NCI-H1694 (cell line): ENCODE data around the gene PRDX4.
"Not testable (repeated sequence)": the region's sequence is repeated elsewhere in the genome, so short reads cannot be mapped to it uniquely, and the experiment has no call there.

Experiments used
- DNase-seq: peaks from one replicate; lab custom pipeline; 2025; lab: John Stamatoyannopoulos, UW

Gene PRDX4

GRCh38 chrX:23673108-23673507 is 5.8 kb downstream of the PRDX4 start:
- no peak for DNase-seq

GRCh38 chrX:23676486-23676885 is 9.2 kb downstream of the PRDX4 start:
- not testable (repeated sequence) for DNase-seq

GRCh38 chrX:23692166-23692565 is 24.9 kb downstream of the PRDX4 start:
- no peak for DNase-seq

GRCh38 chrX:23694606-23695005 is 27.3 kb downstream of the PRDX4 start:
- no peak for DNase-seq

- no peak for DNase-seq
Observed at GRCh38 chrX:23699636-23700194, 32.4 kb downstream of the PRDX4 start.

GRCh38 chrX:23704673-23705206 is 37.4 kb downstream of the PRDX4 start:
- DNase-seq, result no peak

DNA sequence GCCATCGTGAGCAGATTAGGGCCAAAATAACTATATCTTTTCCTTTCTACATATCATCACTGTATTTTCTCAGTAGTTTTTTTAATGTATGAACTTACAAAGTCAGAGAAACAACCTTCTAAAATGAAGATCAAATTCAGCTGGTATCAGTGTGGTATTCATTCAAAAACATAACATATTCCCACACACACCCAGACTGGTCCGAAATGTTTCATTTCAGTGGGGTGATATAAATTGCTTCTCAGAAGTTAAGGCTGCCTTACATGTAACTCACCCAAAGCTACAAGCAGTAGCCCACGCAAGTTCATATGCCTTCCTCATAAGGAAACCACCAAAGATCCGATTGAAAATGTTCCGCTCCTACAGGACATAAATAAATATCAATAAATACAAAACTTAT is 37.9 kb downstream of the PRDX4 start:
- no peak for DNase-seq

DNA sequence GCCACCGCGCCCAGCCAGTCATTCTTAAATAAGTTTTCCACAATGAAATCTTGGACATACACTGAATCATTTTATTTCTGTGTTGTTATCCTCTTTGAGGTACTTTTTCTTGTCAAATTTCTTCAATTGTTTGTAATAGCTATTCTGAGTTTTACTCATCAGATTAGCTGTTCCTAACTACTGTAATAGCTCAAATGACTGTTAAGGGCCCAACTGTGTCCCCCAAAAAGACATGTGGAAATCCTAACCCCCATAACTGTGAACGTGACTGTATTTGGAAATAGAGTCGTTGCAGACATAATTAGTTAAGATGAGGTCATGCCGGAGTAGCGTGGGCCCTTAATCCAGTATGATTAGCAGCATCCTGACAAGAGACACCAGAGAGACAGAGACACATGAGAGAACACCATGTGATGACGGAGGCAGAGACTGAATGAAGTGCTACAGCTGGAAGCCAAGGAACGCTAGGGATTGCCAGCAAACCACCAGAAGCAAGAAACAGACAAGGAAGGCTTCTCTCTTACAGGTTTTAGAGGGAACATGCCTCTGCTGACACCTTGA is 52.9 kb downstream of the PRDX4 start:
- no peak for DNase-seq

DNA sequence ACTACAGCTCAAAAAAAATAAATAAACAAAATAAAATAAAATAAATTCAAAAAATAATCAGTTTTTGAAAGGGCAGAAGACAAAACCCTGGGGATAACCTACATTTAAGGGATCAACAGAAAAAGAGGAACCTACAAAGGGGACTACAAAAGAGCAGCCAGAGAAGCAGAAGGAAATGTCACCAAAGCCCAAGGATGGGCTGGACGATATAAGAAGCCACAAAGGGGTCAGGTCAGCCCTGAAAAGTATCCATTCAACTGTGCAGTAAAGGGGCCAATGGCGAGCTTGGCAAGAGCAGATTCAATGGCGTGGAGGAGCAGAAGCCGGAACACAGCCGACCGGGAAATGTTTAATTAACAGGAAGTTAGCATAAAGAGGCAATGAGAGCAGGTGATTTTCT is 58.9 kb downstream of the PRDX4 start:
- DNase-seq, result no peak

GRCh38 chrX:23727206-23727605 is 59.9 kb downstream of the PRDX4 start:
- DNase-seq, result no peak

DNA sequence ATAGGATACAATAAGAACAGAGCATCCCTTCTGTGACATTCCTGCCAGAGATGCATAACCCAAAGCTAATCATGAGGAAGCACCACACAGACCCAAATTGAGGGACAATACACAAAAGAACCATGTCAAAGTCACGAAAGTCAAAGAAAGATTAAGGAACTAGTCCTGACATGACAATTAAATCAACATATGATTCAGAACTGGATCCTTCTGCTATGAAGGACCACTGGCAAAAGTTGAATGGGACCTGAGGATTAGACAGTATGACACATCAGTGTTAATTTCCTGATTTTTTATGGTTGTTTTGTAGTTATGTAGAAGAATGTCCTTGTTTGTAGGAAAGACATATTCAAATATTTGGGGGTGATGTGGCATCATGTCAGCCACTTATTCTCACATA is 61.9 kb downstream of the PRDX4 start:
- DNase-seq, result no peak

GRCh38 chrX:23731951-23732350 is 64.7 kb downstream of the PRDX4 start:
- no peak for DNase-seq

- DNase-seq, result no peak
Observed at GRCh38 chrX:23732704-23733103, 65.4 kb downstream of the PRDX4 start.
